NT2/D1 (cell line): Measurements from ENCODE around the gene GULP1.

Experiments used
- SUZ12 ChIP-seq: IDR thresholded peaks from 2 replicates; pipeline ENCODE4 v1.6.1; 2011; ENCODE audit not compliant: insufficient read length, insufficient read depth; ENCODE audit errors: extremely low read depth
- YY1 ChIP-seq: IDR thresholded peaks from 2 replicates; pipeline ENCODE4 v1.6.1; 2011; ENCODE audit not compliant: insufficient read length, insufficient read depth
- ZNF274 ChIP-seq: IDR thresholded peaks from 2 replicates; pipeline ENCODE4 v1.6.1; 2011; ENCODE audit warnings: mild to moderate bottlenecking, low read depth, low read length

- TF ChIP-seq SUZ12 = no peak
- no peak for TF ChIP-seq ZNF274
- TF ChIP-seq YY1 = no peak
Observed at GRCh38 chr2:188415754-188416083, 124.0 kb downstream of the GULP1 start.
